SK-N-SH (cell line): ENCODE results near the gene TSR2. TPM values are rescaled to one million over a fixed set of nuclear protein-coding genes. Genes with fewer than 3 reads are reported as not detected.

Source experiments
- CTCF ChIA-PET: fragments of 300-600, 350-600 bp; formaldehyde crosslinking; extraction: SDS; loops from one replicate; lab custom pipeline; 2021; lab: Yijun Ruan, JAX
- POLR2A ChIA-PET: fragments of 350-600 bp; sonication (Branson Sonifier 250); formaldehyde crosslinking; extraction: SDS; loops from one replicate; lab custom pipeline; 2020; ENCODE audit warnings: antibody characterized with exemption, inconsistent platforms; lab: Yijun Ruan, JAX
- DNase-seq: peaks from one replicate; pipeline ENCODE4 v3.0.0; 2012
- H2AFZ ChIP-seq: fragments of 200-600 bp; sonication (generic); 2 replicates; pipeline ENCODE4 v1.8.1; 2016; ENCODE audit warnings: antibody characterized with exemption, mild to moderate bottlenecking, low read depth
- H3F3A ChIP-seq: fragments of 200-600 bp; sonication (generic); replicated peaks from 2 replicates; pipeline ENCODE3; 2016; ENCODE audit warnings: antibody characterized with exemption, mild to moderate bottlenecking; ENCODE audit not compliant: insufficient read depth
- H3K27ac ChIP-seq, 2 experiments: fragments of 200-500 bp in 1 of 2; fragments of 200-600 bp in 1 of 2; sonication (Bioruptor generic) in 1 of 2; sonication (generic), shearing (Covaris generic) in 1 of 2; 2 replicates each; pipeline versions ENCODE4 v1.5.1 to v1.6.1; 2014 to 2016; ENCODE audit warnings: low read depth in 2 of 2, inconsistent platforms in 1 of 2, low read length in 1 of 2, mild to moderate bottlenecking in 1 of 2, mixed read lengths in 1 of 2
- H3K27me3 ChIP-seq: fragments of 200-600 bp; sonication (generic), shearing (Covaris generic); 2 replicates; pipeline ENCODE4 v1.6.1; 2016; ENCODE audit warnings: mixed run types; ENCODE audit not compliant: insufficient read depth
- H3K36me3 ChIP-seq, 2 experiments: fragments of 200-500 bp in 1 of 2; fragments of 200-600 bp in 1 of 2; sonication (Bioruptor generic) in 1 of 2; sonication (generic) in 1 of 2; replicated peaks in 1 of 2; 2 replicates each; pipeline versions ENCODE3 to v1.5.1; 2014 to 2016; ENCODE audit warnings: low read length in 1 of 2, mild to moderate bottlenecking in 1 of 2; ENCODE audit not compliant: insufficient read depth in 2 of 2, control insufficient read depth in 1 of 2
- H3K4me1 ChIP-seq, 2 experiments: fragments of 200-500 bp in 1 of 2; fragments of 200-600 bp in 1 of 2; sonication (Bioruptor generic) in 1 of 2; sonication (generic), shearing (Covaris generic) in 1 of 2; 2 replicates each; pipeline versions ENCODE4 v1.5.1 to v1.6.1; 2014 to 2016; ENCODE audit warnings: low read depth in 1 of 2, low read length in 1 of 2, mixed run types in 1 of 2; ENCODE audit not compliant: insufficient read depth in 2 of 2, control insufficient read depth in 1 of 2
- H3K4me2 ChIP-seq: fragments of 200-600 bp; sonication (generic), shearing (Covaris generic); 2 replicates; pipeline ENCODE4 v1.6.1; 2017; ENCODE audit warnings: mixed run types
- H3K4me3 ChIP-seq, 2 experiments: fragments of 200-500 bp in 1 of 2; fragments of 200-600 bp in 1 of 2; sonication (Bioruptor generic) in 1 of 2; sonication (generic), shearing (Covaris generic) in 1 of 2; 2 replicates each; pipeline versions ENCODE4 v1.5.1 to v1.8.1; 2014 to 2016; ENCODE audit warnings: low read depth in 2 of 2, inconsistent platforms in 1 of 2, low read length in 1 of 2, mild to moderate bottlenecking in 1 of 2, mixed read lengths in 1 of 2, moderate library complexity in 1 of 2
- H3K79me2 ChIP-seq: fragments of 200-600 bp; sonication (generic); 2 replicates; pipeline ENCODE4 v1.8.1; 2017; ENCODE audit warnings: mild to moderate bottlenecking; ENCODE audit not compliant: insufficient read depth
- H3K9ac ChIP-seq: fragments of 200-600 bp; sonication (generic); 2 replicates; pipeline ENCODE4 v1.6.1; 2017; ENCODE audit warnings: mixed run types
- H3K9me2 ChIP-seq: fragments of 200-600 bp; sonication (generic); 2 replicates; pipeline ENCODE4 v1.6.1; 2017; ENCODE audit warnings: mixed run types
- H3K9me3 ChIP-seq: fragments of 200-600 bp; sonication (generic); 2 replicates; pipeline ENCODE4 v1.6.1; 2017; ENCODE audit warnings: mixed run types, mild to moderate bottlenecking, moderate library complexity
- H4K20me1 ChIP-seq: fragments of 200-600 bp; sonication (generic); 2 replicates; pipeline ENCODE4 v1.6.1; 2017; ENCODE audit warnings: mild to moderate bottlenecking, mixed run types; ENCODE audit not compliant: insufficient read depth
- ELF1 ChIP-seq: IDR thresholded peaks from 2 replicates; pipeline ENCODE4 v1.4.0; 2012
- FOXM1 ChIP-seq: IDR thresholded peaks from 2 replicates; pipeline ENCODE4 v1.4.0; 2012; ENCODE audit warnings: low read depth, mild to moderate bottlenecking
- NFIC ChIP-seq: IDR thresholded peaks from 2 replicates; pipeline ENCODE4 v1.4.0; 2012; ENCODE audit warnings: borderline replicate concordance
- RCOR1 ChIP-seq: fragments of 150-350 bp; IDR thresholded peaks from 2 replicates; pipeline ENCODE4 v1.6.1; 2017; ENCODE audit warnings: antibody characterized with exemption, low read length
- RFX5 ChIP-seq: IDR thresholded peaks from 2 replicates; pipeline ENCODE4 v1.6.1; 2012; ENCODE audit warnings: mild to moderate bottlenecking, improper control_type of control experiment, low read length
- RXRA ChIP-seq: IDR thresholded peaks from 2 replicates; pipeline ENCODE4 v1.4.0; 2012; ENCODE audit warnings: low read depth, mild to moderate bottlenecking, borderline replicate concordance
- SIN3A ChIP-seq: IDR thresholded peaks from 2 replicates; pipeline ENCODE4 v1.6.1; 2012; ENCODE audit warnings: low read depth, mild to moderate bottlenecking, low read length, moderate library complexity, borderline replicate concordance
- YY1 ChIP-seq: IDR thresholded peaks from 2 replicates; pipeline ENCODE4 v1.4.0; 2012; ENCODE audit warnings: low read depth, mild to moderate bottlenecking
- WGBS: methylation state at CpG from one replicate; pipeline ENCODE4 v1.1.6; 2017; ENCODE audit warnings: low lambda C conversion rate; 5-methylcytosine and 5-hydroxymethylcytosine counted together
- polyA plus RNA-seq, 3 experiments: library from polyadenylated mRNA; depleted of rRNA; stranded (reverse); fragments of >200 nt; gene quantifications; 2 replicates each; pipeline ENCODE4 v1.2.3, GENCODE V29; 2012
- TF ChIP-seq, protein P1 (sequence below): IDR thresholded peaks from 2 replicates; pipeline ENCODE4; 2012
- TF ChIP-seq, protein P2 (sequence below): IDR thresholded peaks from 2 replicates; pipeline ENCODE4 v1.4.0; 2012; ENCODE audit warnings: low read depth, borderline replicate concordance
- TF ChIP-seq, protein P3 (sequence below): fragments of 150-350 bp; IDR thresholded peaks from 2 replicates; pipeline ENCODE4 v1.6.1; 2017; ENCODE audit warnings: antibody characterized with exemption, low read length, low read depth, borderline replicate concordance

Gene TSR2
- polyA plus RNA-seq, 1 of the 3 experiments (the other 2 are of a cell fraction): 32.8 TPM

DNA sequence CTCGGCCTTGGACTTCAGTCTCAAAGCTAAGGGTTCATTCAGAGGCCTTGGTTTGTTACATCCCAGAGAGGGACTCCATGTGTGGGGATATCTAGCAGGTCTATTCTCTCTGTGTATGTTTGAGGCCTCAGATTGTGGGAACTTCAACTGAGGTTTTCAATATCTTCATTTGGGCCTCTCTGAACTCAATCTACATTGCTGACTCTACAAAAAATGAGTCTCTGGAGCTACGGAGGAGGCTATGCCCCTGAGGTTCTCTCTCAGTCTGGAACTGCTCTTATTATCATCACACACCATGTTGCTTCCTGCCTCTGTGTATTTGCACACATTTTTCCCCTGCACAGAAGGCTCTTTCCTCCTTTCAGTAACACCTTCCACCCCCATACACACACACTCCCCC lies 5.1 kb upstream of the TSR2 start:
- Histone ChIP-seq H3K9me3 (no peaks in the 10 kb centered on the region), H3K9ac (no peak overlapping the region), H3K9me2 (no peaks in the 10 kb centered on the region), H4K20me1 (no peaks in the 10 kb centered on the region), H2AFZ (no peak overlapping the region), H3K4me1 (no peaks in the 10 kb centered on the region), H3K27ac (no peak overlapping the region), H3K4me2 (no peak overlapping the region), H3K36me3 (no peaks in the 10 kb centered on the region), H3K4me3 (no peak overlapping the region), H3K79me2 (no peaks in the 10 kb centered on the region), H3K27me3 (peaks cover 6% of the 10 kb centered on the region; the same call in 1 of the 2 replicates), H3F3A (no peaks in the 10 kb centered on the region)
- TF ChIP-seq RFX5 (no peak), SIN3A (no peak), YY1 (no peak), RCOR1 (no peak), FOXM1 (no peak), RXRA (no peak), NFIC (no peak)
- TF ChIP-seq, protein P1, sequence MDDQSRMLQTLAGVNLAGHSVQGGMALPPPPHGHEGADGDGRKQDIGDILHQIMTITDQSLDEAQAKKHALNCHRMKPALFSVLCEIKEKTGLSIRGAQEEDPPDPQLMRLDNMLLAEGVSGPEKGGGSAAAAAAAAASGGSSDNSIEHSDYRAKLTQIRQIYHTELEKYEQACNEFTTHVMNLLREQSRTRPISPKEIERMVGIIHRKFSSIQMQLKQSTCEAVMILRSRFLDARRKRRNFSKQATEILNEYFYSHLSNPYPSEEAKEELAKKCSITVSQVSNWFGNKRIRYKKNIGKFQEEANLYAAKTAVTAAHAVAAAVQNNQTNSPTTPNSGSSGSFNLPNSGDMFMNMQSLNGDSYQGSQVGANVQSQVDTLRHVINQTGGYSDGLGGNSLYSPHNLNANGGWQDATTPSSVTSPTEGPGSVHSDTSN: no peak
- TF ChIP-seq, protein P2, sequence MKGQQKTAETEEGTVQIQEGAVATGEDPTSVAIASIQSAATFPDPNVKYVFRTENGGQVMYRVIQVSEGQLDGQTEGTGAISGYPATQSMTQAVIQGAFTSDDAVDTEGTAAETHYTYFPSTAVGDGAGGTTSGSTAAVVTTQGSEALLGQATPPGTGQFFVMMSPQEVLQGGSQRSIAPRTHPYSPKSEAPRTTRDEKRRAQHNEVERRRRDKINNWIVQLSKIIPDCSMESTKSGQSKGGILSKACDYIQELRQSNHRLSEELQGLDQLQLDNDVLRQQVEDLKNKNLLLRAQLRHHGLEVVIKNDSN: no peak
- TF ChIP-seq, protein P3, sequence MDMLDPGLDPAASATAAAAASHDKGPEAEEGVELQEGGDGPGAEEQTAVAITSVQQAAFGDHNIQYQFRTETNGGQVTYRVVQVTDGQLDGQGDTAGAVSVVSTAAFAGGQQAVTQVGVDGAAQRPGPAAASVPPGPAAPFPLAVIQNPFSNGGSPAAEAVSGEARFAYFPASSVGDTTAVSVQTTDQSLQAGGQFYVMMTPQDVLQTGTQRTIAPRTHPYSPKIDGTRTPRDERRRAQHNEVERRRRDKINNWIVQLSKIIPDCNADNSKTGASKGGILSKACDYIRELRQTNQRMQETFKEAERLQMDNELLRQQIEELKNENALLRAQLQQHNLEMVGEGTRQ: no peak
- ChIA-PET CTCF (no interaction called here), POLR2A (no interaction called here)
- DNase-seq: no peak
- 40% methylated on average over 2 of the region's 2 CpGs for WGBS

DNA sequence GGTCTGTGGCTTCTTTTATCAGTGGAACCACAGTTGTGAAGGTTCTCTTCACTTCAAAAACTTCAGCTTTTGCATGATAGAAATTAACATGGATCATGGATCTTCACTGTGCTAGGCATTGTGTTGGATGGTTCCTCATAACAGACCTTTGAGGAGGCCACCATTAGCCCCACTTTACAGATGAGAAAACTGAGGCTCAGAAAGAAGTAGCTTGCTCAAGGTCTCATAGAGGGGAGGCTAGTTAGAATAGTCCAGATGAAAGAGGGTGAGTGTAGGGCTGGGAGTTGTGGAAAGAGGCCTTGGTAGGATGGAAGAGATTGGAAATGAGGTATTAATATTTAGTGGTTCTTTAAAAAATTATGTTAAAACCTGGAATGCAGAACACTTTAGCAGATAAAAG lies 2.6 kb downstream of the TSR2 start:
- no peak overlapping the region for H3K27ac ChIP-seq
- no peak for DNase-seq
- ChIA-PET CTCF (no interaction called here), POLR2A (no interaction called here)
- peaks cover 35% of the 10 kb centered on the region for H3K79me2 ChIP-seq
- no peak overlapping the region for H3K4me3 ChIP-seq
- H3K27me3 ChIP-seq: no peaks in the 10 kb centered on the region
- H3K4me1 ChIP-seq: peaks cover 0 to 7% of the 10 kb centered on the region in 2 experiments; a peak in 2 of 4 replicates
- no peaks in the 10 kb centered on the region for H4K20me1 ChIP-seq
- H3K9me2 ChIP-seq: no peaks in the 10 kb centered on the region
- no peak overlapping the region for H2AFZ ChIP-seq
- peaks cover 5 to 22% of the 10 kb centered on the region in 2 experiments for H3K36me3 ChIP-seq
- H3K9me3 ChIP-seq: no peaks in the 10 kb centered on the region
- no peak overlapping the region for H3K9ac ChIP-seq
- H3K4me2 ChIP-seq: no peak overlapping the region
- no peaks in the 10 kb centered on the region for H3F3A ChIP-seq
- no peak for TF ChIP-seq ELF1
